Measurements from ENCODE around the gene MPC2. TPM values are rescaled to one million over a fixed set of nuclear protein-coding genes. Genes with fewer than 3 reads are reported as not detected.

MPC2 gene
- total and polyA plus RNA-seq, 2 of the 8 experiments (the other 6 are each of a cell fraction or from before 2014, with no cell fraction given), result 18.6 to 40.9 TPM

GRCh38 chr1:167940264-167940663 lies 3.4 kb upstream of the MPC2 start:
- H3K36me3 ChIP-seq (ENCODE audit: control insufficient read depth in 2 of 4, insufficient read depth in 4 of 4, low read length in 3 of 4), result 0 out of 8 replicates have a peak, but pooled peaks cover 0 to 3% (median 0%) of the 10 kb centered on the region in 4 experiments
- H2BK5ac ChIP-seq (ENCODE audit: low read depth, low read length), result no peak overlapping the region
- no peaks in the 10 kb centered on the region; a peak in 1 of 7 replicates for H3K4me1 ChIP-seq (replicated peaks in 1 of 4; ENCODE audit: control insufficient read depth in 3 of 4, insufficient read depth in 4 of 4, low read length in 3 of 4)
- TF ChIP-seq POLR2A (IDR thresholded peaks at IDR 0.05; ENCODE audit: control extremely low read depth in 1 of 2, low read depth in 2 of 2, low read length in 2 of 2) (no peak), MAX (IDR thresholded peaks at IDR 0.05) (no peak), SIN3A (conservative IDR thresholded peaks at IDR 0.05 in 1 of 2, IDR thresholded peaks at IDR 0.05 in 1 of 2; ENCODE audit: low read depth in 1 of 2, low read length in 2 of 2) (no peak), FOSL1 (IDR thresholded peaks at IDR 0.05; ENCODE audit: insufficient read depth, low read depth, low read length) (no peak), SP4 (IDR thresholded peaks at IDR 0.05; ENCODE audit: low read length) (no peak), EP300 (IDR thresholded peaks at IDR 0.05; ENCODE audit: borderline replicate concordance in 1 of 2, low read depth in 2 of 2, low read length in 2 of 2) (no peak), CREB1 (IDR thresholded peaks at IDR 0.05) (no peak)
- no peak overlapping the region for H3K4me2 ChIP-seq (ENCODE audit: insufficient read depth in 1 of 2, low read depth in 2 of 2, low read length in 2 of 2)
- H3K9me3 ChIP-seq (ENCODE audit: insufficient read depth in 2 of 2, low read depth in 1 of 2, low read length in 1 of 2), result no peaks in the 10 kb centered on the region; a peak in 1 of 4 replicates
- no peak overlapping the region for H2AK5ac ChIP-seq (ENCODE audit: low read depth, low read length)
- no peak overlapping the region for H3K56ac ChIP-seq (replicated peaks; ENCODE audit: insufficient read length, low read depth, low read length)
- H4K20me1 ChIP-seq (replicated peaks in 1 of 2; ENCODE audit: control insufficient read depth in 1 of 2, insufficient read depth in 2 of 2, low read length in 2 of 2), result peaks cover 0 to 2% of the 10 kb centered on the region in 2 experiments
- no peak overlapping the region for H3K18ac ChIP-seq (ENCODE audit: extremely low read depth, low read length)
- peaks cover 5 to 79% of the 10 kb centered on the region in 2 experiments; a peak in 3 of 4 replicates for H3K79me2 ChIP-seq (ENCODE audit: control insufficient read depth in 1 of 2, insufficient read depth in 2 of 2, low read length in 2 of 2)
- H3K27me3 ChIP-seq (replicated peaks in 1 of 4; ENCODE audit: control insufficient read depth in 3 of 4, extremely low read depth in 1 of 4, insufficient read depth in 3 of 4, low read length in 3 of 4), result no peaks in the 10 kb centered on the region
- no peak overlapping the region for H3K23ac ChIP-seq (ENCODE audit: insufficient read length)
- POLR2A ChIA-PET (ENCODE audit: partially characterized antibody), result no interaction called here
- H3K79me1 ChIP-seq (ENCODE audit: low read depth, low read length), result no peaks in the 10 kb centered on the region
- WGBS, 2 experiments (ENCODE audit: extremely low coverage in 1 of 2, insufficient coverage in 1 of 2, insufficient read length in 1 of 2, insufficient replicate concordance in 2 of 2, low coverage in 1 of 2, low lambda C conversion rate in 2 of 2, missing lambda C conversion rate in 1 of 2), result 75% methylated on average over 2 of the region's 2 CpGs; no CpG with 5 or more reads in 1 of the 2 experiments
- no peak overlapping the region for H3K4me3 ChIP-seq (ENCODE audit: extremely low read depth in 1 of 4, insufficient read depth in 2 of 4, low read depth in 3 of 4, low read length in 4 of 4)
- H3K9ac ChIP-seq (replicated peaks in 1 of 4; ENCODE audit: extremely low read depth in 1 of 4, low read depth in 3 of 4, low read length in 3 of 4), result no peak overlapping the region
- peaks cover 6% of the 10 kb centered on the region for H3K23me2 ChIP-seq (ENCODE audit: low read depth, low read length)
- no peak overlapping the region for H2BK12ac ChIP-seq (ENCODE audit: low read depth, low read length)
- CTCF ChIA-PET (ENCODE audit: partially characterized antibody), result no interaction called here
- no peak overlapping the region for H3K27ac ChIP-seq (ENCODE audit: low read depth, low read length)
- H4K8ac ChIP-seq (ENCODE audit: extremely low read depth, insufficient read depth, low read length), result no peak overlapping the region
- H2BK20ac ChIP-seq (ENCODE audit: low read length), result no peak overlapping the region
- H2AFZ ChIP-seq (ENCODE audit: low read length), result no peak overlapping the region
- H2BK120ac ChIP-seq (replicated peaks; ENCODE audit: low read depth, low read length), result no peak overlapping the region
- H3K4ac ChIP-seq (replicated peaks; ENCODE audit: insufficient read length, low read depth, low read length), result no peak overlapping the region
- FAIRE-seq (no peak), DNase-seq (ENCODE audit: low read depth in 1 of 2, low spot score in 2 of 2) (no peak)
- no peak overlapping the region for H3K14ac ChIP-seq (ENCODE audit: insufficient read length)
- no peak overlapping the region for H4K91ac ChIP-seq (replicated peaks; ENCODE audit: insufficient read length, low read length)
- no peak overlapping the region for H4K5ac ChIP-seq (ENCODE audit: insufficient read length, low read depth, low read length)
- no peak overlapping the region for H2BK15ac ChIP-seq (ENCODE audit: low read length)
